ENCODE measurements around the gene SNX1.

Gene SNX1

DNA sequence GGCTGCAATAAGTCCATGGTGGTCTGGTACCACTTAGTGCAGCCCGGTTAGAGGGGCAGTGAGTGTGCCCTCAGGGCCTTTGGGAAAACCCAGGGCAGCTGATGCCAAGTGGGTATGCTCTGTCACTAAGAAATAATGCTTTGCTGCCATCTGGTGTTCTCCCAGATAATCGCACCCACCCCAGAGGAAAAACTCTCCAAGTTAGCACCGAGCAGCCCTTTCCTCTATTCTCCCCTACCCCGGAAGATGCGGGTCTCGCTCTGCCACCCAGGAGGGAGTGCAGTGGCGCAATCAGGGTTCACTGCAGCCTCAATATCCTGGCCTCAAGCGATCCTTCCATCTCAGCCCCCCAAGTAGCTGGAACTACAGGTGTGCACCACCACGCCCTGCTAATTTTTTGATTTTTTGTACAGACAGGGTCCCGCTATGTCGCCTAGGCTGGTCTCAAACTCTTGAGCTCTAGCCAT is 28.2 kb upstream of the SNX1 start:
- DNase-seq (ENCODE audit: low read depth) = peak; percentile 81
- TF ChIP-seq MYC (IDR thresholded peaks at IDR 0.05; ENCODE audit: low read depth, low read length) = peak; percentile 56; the same call in 1 of the 2 replicates
- 0 out of 2 replicates have a peak, but pooled peaks have one; percentile 27 for TF ChIP-seq MAX (IDR thresholded peaks at IDR 0.05; ENCODE audit: low read depth, low read length)
- TF ChIP-seq, protein P1, sequence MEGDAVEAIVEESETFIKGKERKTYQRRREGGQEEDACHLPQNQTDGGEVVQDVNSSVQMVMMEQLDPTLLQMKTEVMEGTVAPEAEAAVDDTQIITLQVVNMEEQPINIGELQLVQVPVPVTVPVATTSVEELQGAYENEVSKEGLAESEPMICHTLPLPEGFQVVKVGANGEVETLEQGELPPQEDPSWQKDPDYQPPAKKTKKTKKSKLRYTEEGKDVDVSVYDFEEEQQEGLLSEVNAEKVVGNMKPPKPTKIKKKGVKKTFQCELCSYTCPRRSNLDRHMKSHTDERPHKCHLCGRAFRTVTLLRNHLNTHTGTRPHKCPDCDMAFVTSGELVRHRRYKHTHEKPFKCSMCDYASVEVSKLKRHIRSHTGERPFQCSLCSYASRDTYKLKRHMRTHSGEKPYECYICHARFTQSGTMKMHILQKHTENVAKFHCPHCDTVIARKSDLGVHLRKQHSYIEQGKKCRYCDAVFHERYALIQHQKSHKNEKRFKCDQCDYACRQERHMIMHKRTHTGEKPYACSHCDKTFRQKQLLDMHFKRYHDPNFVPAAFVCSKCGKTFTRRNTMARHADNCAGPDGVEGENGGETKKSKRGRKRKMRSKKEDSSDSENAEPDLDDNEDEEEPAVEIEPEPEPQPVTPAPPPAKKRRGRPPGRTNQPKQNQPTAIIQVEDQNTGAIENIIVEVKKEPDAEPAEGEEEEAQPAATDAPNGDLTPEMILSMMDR (IDR thresholded peaks at IDR 0.05; ENCODE audit: low read depth, low read length) = peak; percentile 66
- no peak for TF ChIP-seq POLR2A (IDR thresholded peaks at IDR 0.05; ENCODE audit: extremely low read depth, insufficient read length)
- no peak overlapping the region for H3K4me3 ChIP-seq (ENCODE audit: low read depth, low read length)

GRCh38 chr15:64068133-64068532 is 27.6 kb upstream of the SNX1 start:
- DNase-seq (ENCODE audit: low read depth) = peak; percentile 23
- TF ChIP-seq POLR2A (IDR thresholded peaks at IDR 0.05; ENCODE audit: extremely low read depth, insufficient read length) (no peak), MAX (IDR thresholded peaks at IDR 0.05; ENCODE audit: low read depth, low read length) (no peak), MYC (IDR thresholded peaks at IDR 0.05; ENCODE audit: low read depth, low read length) (no peak)
- TF ChIP-seq, protein P1 (IDR thresholded peaks at IDR 0.05; ENCODE audit: low read depth, low read length) = no peak
- H3K4me3 ChIP-seq (ENCODE audit: low read depth, low read length) = no peak overlapping the region

GRCh38 chr15:64070106-64070505 is 25.7 kb upstream of the SNX1 start:
- no peak for DNase-seq (ENCODE audit: low read depth)
- TF ChIP-seq MAX (IDR thresholded peaks at IDR 0.05; ENCODE audit: low read depth, low read length) = no peak
- no peak for TF ChIP-seq POLR2A (IDR thresholded peaks at IDR 0.05; ENCODE audit: extremely low read depth, insufficient read length)
- no peak for TF ChIP-seq MYC (IDR thresholded peaks at IDR 0.05; ENCODE audit: low read depth, low read length)
- TF ChIP-seq, protein P1 (IDR thresholded peaks at IDR 0.05; ENCODE audit: low read depth, low read length) = no peak
- H3K4me3 ChIP-seq (ENCODE audit: low read depth, low read length) = no peak overlapping the region

GRCh38 chr15:64070965-64071851 is 24.6 kb upstream of the SNX1 start:
- H3K4me3 ChIP-seq (ENCODE audit: low read depth, low read length) = no peak overlapping the region
- no peak for DNase-seq (ENCODE audit: low read depth)
- TF ChIP-seq MAX (IDR thresholded peaks at IDR 0.05; ENCODE audit: low read depth, low read length) (no peak), MYC (IDR thresholded peaks at IDR 0.05; ENCODE audit: low read depth, low read length) (no peak), POLR2A (IDR thresholded peaks at IDR 0.05; ENCODE audit: extremely low read depth, insufficient read length) (no peak)
- TF ChIP-seq, protein P1 (IDR thresholded peaks at IDR 0.05; ENCODE audit: low read depth, low read length) = no peak

- no peak overlapping the region for H3K4me3 ChIP-seq (ENCODE audit: low read depth, low read length)
- DNase-seq (ENCODE audit: low read depth) = no peak
- TF ChIP-seq POLR2A (IDR thresholded peaks at IDR 0.05; ENCODE audit: extremely low read depth, insufficient read length) (no peak), MAX (IDR thresholded peaks at IDR 0.05; ENCODE audit: low read depth, low read length) (no peak), MYC (IDR thresholded peaks at IDR 0.05; ENCODE audit: low read depth, low read length) (no peak)
- TF ChIP-seq, protein P1 (IDR thresholded peaks at IDR 0.05; ENCODE audit: low read depth, low read length) = no peak
These were observed 23.6 kb upstream of the SNX1 start for GRCh38 chr15:64071931-64072765.
